Activated T-cell treated with anti-CD3 and anti-CD28 coated beads for 1 hour (primary cell): Measurements from ENCODE around the gene ZFP36L1.

ENCODE experiments used
- DNase-seq: peaks from one replicate; pipeline ENCODE4 v3.0.0-alpha.2; 2020; ENCODE audit warnings: low read depth

The ZFP36L1 gene

GRCh38 chr14:68762953-68763764 is 29.7 kb downstream of the ZFP36L1 start:
- DNase-seq, result no peak

DNA sequence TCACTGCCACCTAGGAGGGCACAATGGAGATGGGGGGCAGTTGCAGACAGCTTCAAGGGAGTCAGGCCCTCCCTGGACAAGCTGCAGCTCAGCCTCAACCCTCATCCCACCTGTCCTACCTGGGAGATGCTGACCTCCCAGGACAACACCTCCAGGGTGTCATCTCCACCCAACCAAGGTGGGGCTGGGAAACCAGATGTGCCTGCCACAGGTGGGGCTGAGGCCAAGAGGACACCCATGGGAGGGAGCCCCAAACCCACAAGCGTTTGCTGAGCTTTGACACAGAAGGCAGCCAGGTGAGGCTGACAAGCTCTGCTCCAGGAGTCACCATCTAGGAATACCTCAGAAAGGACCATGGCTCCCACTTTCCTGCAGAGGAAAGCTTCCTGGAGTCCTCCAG is 31.5 kb downstream of the ZFP36L1 start:
- no peak for DNase-seq

GRCh38 chr14:68760761-68761160 is 32.1 kb downstream of the ZFP36L1 start:
- DNase-seq, result no peak

DNA sequence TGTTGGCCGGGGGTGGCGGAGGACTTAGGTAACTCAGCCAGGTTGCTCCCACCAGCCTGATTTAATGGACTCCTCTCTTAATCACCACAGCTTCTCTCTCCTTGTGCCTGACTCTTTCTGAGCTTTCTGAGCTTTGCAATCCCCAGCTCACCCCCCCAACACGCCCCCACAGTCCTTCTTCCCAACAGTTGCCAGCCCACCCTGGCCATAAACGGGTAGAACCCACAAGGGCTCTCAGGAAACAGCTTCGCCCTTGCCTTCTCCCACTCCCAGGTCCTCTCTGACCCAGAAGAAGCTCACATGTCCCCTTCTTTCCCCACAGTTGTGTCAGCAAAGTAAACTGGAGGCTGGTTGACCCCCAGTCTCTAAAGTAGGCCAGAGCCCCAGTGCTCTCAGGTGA is 32.9 kb downstream of the ZFP36L1 start:
- DNase-seq, result no peak

DNA sequence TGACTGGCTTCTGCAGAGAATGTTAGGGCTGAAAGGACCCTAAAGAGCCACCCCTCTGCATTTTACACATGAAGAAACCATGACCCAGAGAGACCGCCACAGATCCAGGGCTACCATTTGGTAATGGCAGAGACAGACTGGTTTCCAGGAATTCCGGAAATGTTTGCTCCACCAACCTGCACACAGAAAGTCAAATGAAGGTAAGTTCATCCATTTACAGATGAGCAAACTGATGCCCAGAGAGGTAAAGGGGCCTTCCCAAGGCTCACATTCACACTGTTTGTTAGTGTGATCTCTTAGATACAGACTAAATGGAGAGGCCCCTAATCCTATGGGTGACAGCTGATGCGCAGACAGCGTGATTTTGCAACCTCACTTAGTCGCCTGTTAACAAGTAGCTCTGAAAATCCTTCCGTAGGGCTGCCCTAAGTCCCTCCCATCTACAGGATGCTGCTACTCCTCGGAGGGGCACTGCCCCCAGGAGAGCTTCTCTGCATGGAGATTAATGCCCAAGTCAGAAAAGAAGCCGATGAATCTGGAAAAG is 33.8 kb downstream of the ZFP36L1 start:
- DNase-seq, result no peak

DNA sequence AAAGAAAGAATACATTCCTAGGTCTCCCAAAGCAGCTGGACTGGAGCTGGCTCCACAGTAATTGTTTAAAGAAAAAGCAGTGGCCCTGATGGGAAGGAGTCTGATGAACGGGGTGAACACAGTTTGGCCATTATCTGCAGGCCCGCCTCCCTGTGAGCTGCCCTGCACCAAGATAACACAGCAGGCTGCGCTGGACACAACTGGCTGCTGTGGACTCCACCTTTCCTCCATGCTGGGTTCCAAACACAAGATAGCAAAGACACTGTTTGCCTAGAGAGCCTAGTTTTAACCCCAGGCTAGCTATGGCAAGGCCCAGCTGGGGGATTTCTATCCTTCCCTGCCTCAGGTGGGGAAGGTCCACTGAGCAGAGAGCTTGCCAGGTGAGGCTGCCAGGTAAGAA is 34.6 kb downstream of the ZFP36L1 start:
- DNase-seq, result no peak

DNA sequence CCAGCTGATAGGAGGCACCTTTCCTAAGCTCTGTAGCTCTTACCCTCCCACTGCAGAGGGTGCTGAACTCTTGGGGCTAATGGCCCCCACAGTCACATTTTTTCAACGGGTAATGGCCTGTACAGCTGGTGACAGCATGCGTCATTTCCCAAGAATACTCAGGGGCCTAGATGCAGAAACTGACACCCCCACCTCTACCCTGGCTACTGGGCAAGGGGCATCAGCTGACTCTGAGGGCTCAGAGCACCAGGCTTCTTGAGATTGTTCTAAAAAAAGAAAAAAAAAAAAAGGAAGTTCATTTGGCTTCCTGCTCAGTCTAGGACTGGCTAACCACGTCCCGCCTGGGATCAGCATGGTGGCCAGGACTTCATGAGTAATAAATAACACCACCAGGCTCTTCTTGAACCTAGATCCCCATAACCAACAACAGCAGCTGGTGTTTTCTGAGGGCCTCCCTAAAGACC is 35.2 kb downstream of the ZFP36L1 start:
- DNase-seq, result no peak

- no peak for DNase-seq
These were observed 36.1 kb downstream of the ZFP36L1 start for GRCh38 chr14:68756734-68757133.

DNA sequence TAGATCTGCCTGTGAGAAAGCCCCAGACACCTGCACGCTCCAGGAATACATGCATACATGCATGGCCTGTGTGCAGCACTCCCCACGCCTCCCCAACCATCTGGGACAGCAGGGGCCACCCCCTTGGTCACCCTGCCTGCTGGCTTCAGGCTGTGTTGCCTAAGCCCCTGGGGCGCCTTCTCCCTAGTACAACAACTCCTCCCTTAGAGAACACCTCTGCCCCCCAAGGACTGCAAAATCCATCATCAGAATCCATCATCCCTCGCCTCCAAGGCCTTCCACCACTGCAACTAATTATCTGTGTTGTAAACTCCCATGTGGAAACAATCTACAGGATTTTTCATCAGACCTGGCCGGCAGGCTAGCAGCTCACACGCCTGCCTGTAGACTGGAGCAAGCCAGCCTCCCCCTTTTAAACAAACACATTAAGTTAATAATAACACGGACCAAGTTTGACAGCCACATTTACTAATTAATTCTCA is 36.8 kb downstream of the ZFP36L1 start:
- DNase-seq, result no peak

DNA sequence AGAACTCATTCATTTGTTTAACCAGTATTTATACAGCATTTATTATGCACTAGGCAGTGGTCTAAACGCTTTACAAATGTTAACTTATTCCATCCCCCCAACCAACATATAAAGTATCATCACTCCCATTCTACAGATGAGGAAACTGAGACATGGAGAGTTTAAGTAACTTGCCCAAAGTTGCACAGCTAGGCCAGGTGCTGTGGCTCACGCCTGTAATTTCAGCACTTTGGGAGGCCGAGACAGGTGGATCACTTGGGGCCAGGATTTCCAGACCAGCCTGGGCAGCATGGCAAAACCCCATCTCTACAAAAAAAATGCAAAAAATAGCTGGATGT is 37.9 kb downstream of the ZFP36L1 start:
- no peak for DNase-seq

DNA sequence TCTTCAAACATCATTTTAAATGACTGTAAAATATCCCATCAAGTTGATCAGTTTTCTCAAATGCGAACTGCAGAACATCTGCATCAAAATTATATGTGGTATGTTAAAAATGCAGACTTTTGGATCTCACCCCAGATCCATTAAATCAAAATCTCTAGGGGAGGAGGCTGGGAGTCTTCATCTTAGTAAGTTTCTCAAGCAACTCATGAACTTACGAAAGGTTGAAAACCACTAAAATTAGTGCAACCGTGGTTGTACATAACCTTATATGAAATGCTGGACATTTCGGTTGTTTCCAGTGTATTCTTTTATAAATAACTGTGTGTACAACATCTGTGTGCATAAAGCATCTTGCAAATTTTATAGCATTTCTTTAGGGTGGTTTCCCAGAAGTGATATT is 39.2 kb downstream of the ZFP36L1 start:
- no peak for DNase-seq

GRCh38 chr14:68752271-68753006 is 40.4 kb downstream of the ZFP36L1 start:
- DNase-seq, result no peak

GRCh38 chr14:68749487-68750475 is 43.1 kb downstream of the ZFP36L1 start:
- no peak for DNase-seq

DNA sequence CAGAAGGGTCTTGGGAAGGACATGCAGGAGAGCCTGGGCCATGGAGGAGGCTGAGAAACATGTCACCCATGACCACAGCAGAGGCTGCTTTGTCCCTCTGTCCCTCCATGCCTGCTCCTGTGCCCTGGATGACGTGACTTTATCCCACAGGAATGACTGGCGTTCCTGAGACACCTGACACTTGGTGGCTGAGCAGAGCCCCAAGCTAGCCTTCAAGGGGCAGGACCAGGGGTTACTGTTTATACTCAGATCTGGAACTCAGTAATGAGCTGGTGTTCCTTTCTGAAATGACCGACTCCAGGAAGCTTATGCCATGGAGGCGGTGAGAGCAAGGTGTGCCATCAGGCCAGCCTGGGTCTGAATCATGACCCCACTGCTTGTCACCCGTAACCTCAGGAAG is 44.2 kb downstream of the ZFP36L1 start:
- DNase-seq, result no peak

- no peak for DNase-seq
These were observed 44.6 kb downstream of the ZFP36L1 start for GRCh38 chr14:68748260-68748659.

GRCh38 chr14:68747393-68747792 is 45.5 kb downstream of the ZFP36L1 start:
- no peak for DNase-seq

- DNase-seq, result no peak
These were observed 48.3 kb downstream of the ZFP36L1 start for GRCh38 chr14:68744613-68745012.

DNA sequence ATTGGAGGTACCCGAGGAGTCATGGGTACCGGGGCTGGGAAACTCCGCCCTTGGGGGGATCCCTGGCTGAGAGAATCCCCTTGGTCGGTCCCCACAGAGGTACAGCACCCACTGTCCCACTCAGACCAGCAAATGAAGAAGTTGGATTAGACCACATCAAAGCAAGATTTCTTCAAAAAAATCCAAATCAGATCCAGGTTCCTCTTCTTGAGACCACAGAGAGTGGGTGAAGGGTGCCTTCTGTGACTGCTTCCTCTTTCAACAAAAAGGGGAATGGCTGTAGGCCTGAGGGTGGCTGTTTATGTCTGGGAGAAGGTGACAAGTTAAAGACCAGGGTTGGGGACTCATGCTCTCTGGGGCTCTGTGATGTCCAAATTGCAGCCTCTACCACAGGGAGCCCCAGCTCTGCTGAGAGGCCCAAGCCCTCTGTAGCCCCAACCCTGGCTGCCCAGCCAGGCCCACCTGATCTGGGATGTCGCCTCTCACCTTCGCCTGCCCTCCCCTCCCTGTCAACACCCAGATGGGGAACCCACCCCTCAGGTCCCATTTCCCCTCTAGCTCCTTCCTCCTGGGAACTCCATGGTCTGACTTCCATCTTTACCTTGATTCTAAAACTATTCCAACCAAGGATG is 50.9 kb downstream of the ZFP36L1 start:
- no peak for DNase-seq

DNA sequence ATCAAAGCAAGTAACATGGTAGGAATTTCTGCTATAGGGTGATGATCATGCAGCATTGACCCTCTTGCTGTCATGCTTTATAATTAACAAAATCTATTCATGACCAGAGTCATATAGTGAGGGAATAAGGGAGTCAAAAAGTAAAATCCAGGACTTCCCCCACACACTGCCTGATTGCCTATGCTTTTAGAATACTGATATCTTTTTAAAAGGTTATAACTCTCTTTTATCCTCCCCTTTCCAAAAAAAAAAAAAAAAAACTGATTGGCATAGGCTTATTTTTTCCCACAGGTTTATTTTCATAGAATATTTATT is 51.4 kb downstream of the ZFP36L1 start:
- DNase-seq, result no peak

DNA sequence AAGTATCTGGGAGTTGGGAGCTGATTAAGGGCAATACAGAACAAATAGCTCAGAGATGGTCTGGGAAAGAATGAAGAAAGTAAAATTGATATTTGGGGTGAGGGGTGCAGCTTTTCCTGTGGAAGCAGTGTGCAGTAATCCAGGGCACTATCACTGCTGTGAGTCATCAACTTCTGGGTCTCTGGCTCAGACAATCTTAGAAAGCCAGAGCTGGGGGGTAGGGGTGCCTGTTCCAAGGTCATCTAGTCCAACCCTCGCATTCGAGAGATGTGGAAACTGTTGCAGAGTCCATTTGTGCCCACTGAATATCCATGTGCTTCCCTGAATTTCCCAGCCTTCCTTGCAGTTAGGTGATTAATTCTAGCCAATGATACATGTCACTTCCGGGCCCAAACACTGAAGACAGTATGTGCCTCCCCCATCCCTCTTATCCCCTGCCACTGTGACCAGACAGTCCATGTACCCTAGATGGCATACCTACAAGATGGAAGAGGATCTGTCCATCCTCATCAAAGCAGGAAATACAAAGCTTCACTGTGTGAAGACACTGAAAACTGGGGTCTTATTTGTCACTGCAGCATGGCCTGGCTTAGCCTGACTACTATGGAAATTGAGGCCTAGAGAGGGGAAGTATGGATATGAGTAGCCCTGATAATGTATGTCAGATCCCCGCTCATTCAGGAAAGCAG is 51.9 kb downstream of the ZFP36L1 start:
- DNase-seq, result no peak

GRCh38 chr14:68739701-68740100 is 53.2 kb downstream of the ZFP36L1 start:
- no peak for DNase-seq
